Measurements from ENCODE around the gene ZC3H18. TPM values are rescaled to one million over a fixed set of nuclear protein-coding genes. Genes with fewer than 3 reads are reported as not detected.

ZC3H18 gene
- total and polyA plus RNA-seq, 2 donors, result 13.9 to 29.5 TPM

DNA sequence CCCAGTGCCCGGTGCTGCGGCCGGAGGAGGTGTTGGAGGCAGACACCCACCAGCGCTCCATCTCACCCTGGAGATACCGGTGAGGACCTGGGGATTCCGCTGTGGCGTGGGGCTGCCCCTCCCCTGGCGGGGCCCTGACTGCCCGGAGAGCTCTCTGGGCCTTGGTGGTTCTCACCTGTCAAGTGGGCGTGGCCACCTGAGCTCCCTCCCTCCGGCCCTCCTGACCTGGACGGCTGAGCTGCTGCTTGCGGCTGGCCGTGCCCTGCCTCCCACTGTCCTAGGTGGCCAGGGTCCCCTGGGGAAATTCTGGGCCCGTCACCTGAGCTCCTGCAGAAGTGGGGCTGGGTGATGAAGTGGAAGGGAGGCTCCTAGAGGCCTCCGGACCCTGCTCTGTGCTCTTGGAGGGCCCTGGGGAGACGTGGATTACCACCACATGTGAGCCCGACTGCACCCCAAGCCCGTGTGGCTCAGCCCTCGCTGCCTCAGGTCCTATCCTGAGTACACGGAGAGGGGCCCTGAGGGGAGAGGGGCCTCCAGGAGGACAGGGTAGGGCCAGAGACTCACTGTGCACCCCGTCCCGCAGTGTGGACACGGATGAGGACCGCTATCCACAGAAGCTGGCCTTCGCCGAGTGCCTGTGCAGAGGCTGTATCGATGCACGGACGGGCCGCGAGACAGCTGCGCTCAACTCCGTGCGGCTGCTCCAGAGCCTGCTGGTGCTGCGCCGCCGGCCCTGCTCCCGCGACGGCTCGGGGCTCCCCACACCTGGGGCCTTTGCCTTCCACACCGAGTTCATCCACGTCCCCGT lies 69.2 kb downstream of the ZC3H18 start:
- Histone ChIP-seq H3K36me3 (ENCODE audit: insufficient read depth) (no peaks in the 10 kb centered on the region), H3K27ac (ENCODE audit: low read depth) (no peak overlapping the region), H3K4me1 (ENCODE audit: insufficient read depth) (no peaks in the 10 kb centered on the region), H3K4me3 (ENCODE audit: low read depth, low read length) (no peak overlapping the region)
- no peak for DNase-seq (ENCODE audit: extremely low spot score)
- WGBS, result 29% methylated on average over 45 of the region's 45 CpGs

GRCh38 chr16:88640039-88640495 lies 69.9 kb downstream of the ZC3H18 start:
- Histone ChIP-seq H3K27ac (ENCODE audit: low read depth) (no peak overlapping the region), H3K4me1 (ENCODE audit: insufficient read depth) (no peaks in the 10 kb centered on the region), H3K4me3 (ENCODE audit: low read depth, low read length) (no peak overlapping the region), H3K36me3 (ENCODE audit: insufficient read depth) (no peaks in the 10 kb centered on the region)
- no peak for DNase-seq (ENCODE audit: extremely low spot score)
- 45% methylated on average over 13 of the region's 13 CpGs for WGBS

GRCh38 chr16:88640498-88641247 lies 70.5 kb downstream of the ZC3H18 start:
- WGBS, result 66% methylated on average over 17 of the region's 17 CpGs
- Histone ChIP-seq H3K4me3 (ENCODE audit: low read depth, low read length) (no peak overlapping the region), H3K36me3 (ENCODE audit: insufficient read depth) (no peaks in the 10 kb centered on the region), H3K4me1 (ENCODE audit: insufficient read depth) (no peaks in the 10 kb centered on the region), H3K27ac (ENCODE audit: low read depth) (no peak overlapping the region)
- DNase-seq (ENCODE audit: extremely low spot score), result no peak

- no peak overlapping the region for H3K27ac ChIP-seq (ENCODE audit: low read depth)
- DNase-seq (ENCODE audit: extremely low spot score), result no peak
- 86% methylated on average over 58 of the region's 58 CpGs for WGBS
Observed at GRCh38 chr16:88642881-88643643, 72.9 kb downstream of the ZC3H18 start.

GRCh38 chr16:88643644-88643932 lies 73.4 kb downstream of the ZC3H18 start:
- WGBS, result 83% methylated on average over 9 of the region's 9 CpGs
- Histone ChIP-seq H3K4me1 (ENCODE audit: insufficient read depth) (no peaks in the 10 kb centered on the region), H3K27ac (ENCODE audit: low read depth) (no peak overlapping the region), H3K4me3 (ENCODE audit: low read depth, low read length) (no peak overlapping the region), H3K36me3 (ENCODE audit: insufficient read depth) (no peaks in the 10 kb centered on the region)
- DNase-seq (ENCODE audit: extremely low spot score), result no peak

More at GRCh38 chr16:88642881-88643643, 72.9 kb downstream of the ZC3H18 start:
- H3K36me3 ChIP-seq (ENCODE audit: insufficient read depth), result no peaks in the 10 kb centered on the region
- H3K4me3 ChIP-seq (ENCODE audit: low read depth, low read length), result no peak overlapping the region
- no peaks in the 10 kb centered on the region for H3K4me1 ChIP-seq (ENCODE audit: insufficient read depth)

- DNase-seq (ENCODE audit: extremely low spot score), result no peak
- no peaks in the 10 kb centered on the region for H3K4me1 ChIP-seq (ENCODE audit: insufficient read depth)
- H3K4me3 ChIP-seq (ENCODE audit: low read depth, low read length), result no peak overlapping the region
- H3K27ac ChIP-seq (ENCODE audit: low read depth), result no peak overlapping the region
- WGBS, result 89% methylated on average over 16 of the region's 16 CpGs
- no peaks in the 10 kb centered on the region for H3K36me3 ChIP-seq (ENCODE audit: insufficient read depth)
Observed at GRCh38 chr16:88645455-88645854, 75.3 kb downstream of the ZC3H18 start.

- DNase-seq (ENCODE audit: extremely low spot score), result no peak
- H3K4me1 ChIP-seq (ENCODE audit: insufficient read depth), result no peaks in the 10 kb centered on the region
- no peak overlapping the region for H3K4me3 ChIP-seq (ENCODE audit: low read depth, low read length)
- 89% methylated on average over 23 of the region's 23 CpGs for WGBS
- no peak overlapping the region for H3K27ac ChIP-seq (ENCODE audit: low read depth)
- H3K36me3 ChIP-seq (ENCODE audit: insufficient read depth), result no peaks in the 10 kb centered on the region
Observed at GRCh38 chr16:88645941-88646340, 75.7 kb downstream of the ZC3H18 start.

DNA sequence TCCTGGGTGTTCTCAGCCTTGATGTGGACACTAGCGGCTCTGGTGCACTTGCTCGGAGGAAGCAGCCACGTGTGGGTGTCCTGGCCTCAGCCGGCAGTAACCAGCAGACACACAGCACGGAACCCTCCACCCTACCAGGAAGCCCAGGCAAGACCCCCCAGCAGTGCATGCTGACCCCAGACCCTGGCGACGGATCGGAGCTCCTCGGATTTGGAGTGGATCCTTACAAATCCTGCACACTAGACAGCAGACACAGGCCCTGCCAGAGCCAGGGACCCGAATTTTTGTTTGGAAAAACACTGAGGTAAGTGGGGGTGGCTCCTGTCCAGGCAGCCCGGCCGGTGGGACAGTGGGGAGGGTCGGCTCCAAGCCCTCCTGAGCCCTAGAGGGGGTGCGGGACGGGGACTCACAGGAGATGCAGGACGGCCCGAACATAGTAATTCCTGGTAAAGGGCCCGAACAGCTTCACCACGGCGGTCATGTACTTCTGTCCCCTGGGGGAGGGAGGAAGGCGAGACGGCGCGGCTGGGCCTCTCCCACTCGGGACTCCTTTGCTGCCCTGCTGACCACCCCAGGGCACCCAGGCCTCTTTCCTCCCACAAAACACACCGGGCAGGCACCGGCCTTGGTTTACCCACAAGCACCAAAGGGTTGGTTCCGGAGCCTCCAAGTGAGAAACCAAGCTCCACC lies 76.3 kb downstream of the ZC3H18 start:
- Histone ChIP-seq H3K4me1 (ENCODE audit: insufficient read depth) (no peaks in the 10 kb centered on the region), H3K4me3 (ENCODE audit: low read depth, low read length) (no peak overlapping the region), H3K27ac (ENCODE audit: low read depth) (no peak overlapping the region), H3K36me3 (ENCODE audit: insufficient read depth) (no peaks in the 10 kb centered on the region)
- DNase-seq (ENCODE audit: extremely low spot score), result no peak
- WGBS, result 87% methylated on average over 28 of the region's 28 CpGs

DNA sequence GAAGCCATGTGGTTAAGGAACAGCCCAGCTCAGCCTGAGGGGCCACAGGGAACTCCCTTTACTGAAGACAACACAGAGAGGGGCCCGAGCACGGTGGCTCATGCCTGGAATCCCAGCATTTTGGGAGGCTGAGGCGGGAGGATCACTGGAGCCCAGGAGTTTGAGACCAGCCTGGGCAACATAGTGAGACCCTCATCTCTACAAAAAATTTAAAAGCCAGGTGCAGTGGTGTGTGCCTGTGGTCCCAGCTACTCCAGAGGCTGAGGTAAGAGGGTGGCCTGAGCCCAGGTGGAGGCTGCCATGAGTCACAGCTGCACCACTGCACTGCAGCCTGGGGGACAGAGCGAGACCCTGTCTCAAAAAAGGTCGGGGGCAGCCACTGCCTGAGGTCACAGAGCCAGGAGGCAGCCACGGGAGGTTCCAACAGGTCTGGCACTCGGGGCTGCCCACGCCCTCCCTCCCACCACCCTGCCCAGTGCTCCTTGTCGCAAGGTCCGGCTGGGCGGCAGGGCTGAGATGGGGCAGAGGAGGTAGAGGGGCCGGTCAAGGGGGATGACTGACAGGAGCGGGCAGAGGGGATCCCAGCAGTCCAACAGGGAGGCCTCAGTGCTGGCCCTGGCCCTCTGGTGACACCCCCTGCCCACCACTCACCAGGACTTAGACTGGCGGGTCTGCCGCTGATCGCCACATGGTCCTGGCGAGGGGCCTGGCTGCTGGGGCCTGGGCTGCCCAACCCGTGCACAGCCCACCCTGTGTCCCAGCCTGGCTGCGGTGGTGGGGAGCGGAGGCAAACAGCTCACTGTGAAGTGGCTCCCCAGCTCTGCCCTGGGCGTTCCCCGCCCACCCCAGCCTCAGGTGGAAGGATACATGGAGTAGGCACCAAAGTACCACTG lies 77.2 kb downstream of the ZC3H18 start:
- 92% methylated on average over 22 of the region's 22 CpGs for WGBS
- H3K36me3 ChIP-seq (ENCODE audit: insufficient read depth), result no peaks in the 10 kb centered on the region
- no peak for DNase-seq (ENCODE audit: extremely low spot score)
- H3K27ac ChIP-seq (ENCODE audit: low read depth), result no peak overlapping the region
- no peaks in the 10 kb centered on the region for H3K4me1 ChIP-seq (ENCODE audit: insufficient read depth)
- H3K4me3 ChIP-seq (ENCODE audit: low read depth, low read length), result no peak overlapping the region

- Histone ChIP-seq H3K4me1 (ENCODE audit: insufficient read depth) (no peaks in the 10 kb centered on the region), H3K27ac (ENCODE audit: low read depth) (no peak overlapping the region), H3K4me3 (ENCODE audit: low read depth, low read length) (no peak overlapping the region), H3K36me3 (ENCODE audit: insufficient read depth) (no peaks in the 10 kb centered on the region)
- no peak for DNase-seq (ENCODE audit: extremely low spot score)
- 83% methylated on average over 20 of the region's 20 CpGs for whole genome bisulfite sequencing
Observed at GRCh38 chr16:88649195-88649923, 79.2 kb downstream of the ZC3H18 start.

DNA sequence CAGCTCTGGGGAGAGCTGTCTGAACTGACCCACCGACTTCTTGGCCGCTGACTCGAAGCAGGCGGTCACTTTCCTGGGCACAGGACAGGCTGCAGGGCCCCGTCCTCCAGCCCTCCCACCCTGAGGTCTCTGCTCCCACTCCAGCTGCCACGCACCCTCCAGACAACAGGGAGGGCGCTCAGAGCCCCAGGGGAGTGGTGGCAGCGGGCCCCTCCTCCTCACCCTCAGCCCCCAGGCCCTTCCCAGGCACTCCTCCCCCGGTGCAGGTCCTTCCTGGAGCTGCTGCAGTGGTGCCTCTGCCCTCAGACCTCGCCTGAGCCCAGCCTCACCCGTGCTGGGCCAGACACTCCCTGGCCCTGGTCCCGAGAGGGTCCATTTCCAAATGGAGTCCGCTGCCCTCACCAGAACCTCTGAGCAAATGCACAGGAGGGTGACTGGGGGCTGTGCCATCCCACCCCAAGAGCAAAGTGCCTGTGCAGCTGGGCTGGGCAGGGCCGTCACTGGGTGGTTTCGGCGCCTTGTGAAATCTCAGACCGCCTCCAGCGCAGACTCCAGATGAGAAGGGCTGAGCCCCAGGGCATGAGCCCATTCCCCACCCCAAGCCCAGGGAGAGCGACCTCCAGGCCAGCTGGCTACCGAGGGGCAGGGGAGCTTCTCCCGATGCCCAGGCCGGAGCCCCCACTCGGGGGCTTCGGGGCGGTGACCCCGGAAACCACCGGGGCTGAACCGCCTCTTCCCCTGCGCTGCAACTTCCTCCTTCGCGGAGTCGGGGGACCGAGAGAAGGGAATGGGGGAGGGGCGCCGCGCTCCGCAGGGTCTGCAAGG lies 79.9 kb downstream of the ZC3H18 start:
- peak overlapping the region; percentile 69 for H3K4me3 ChIP-seq (ENCODE audit: low read depth, low read length)
- H3K4me1 ChIP-seq (ENCODE audit: insufficient read depth), result no peaks in the 10 kb centered on the region
- H3K27ac ChIP-seq (ENCODE audit: low read depth), result no peak overlapping the region
- DNase-seq (ENCODE audit: extremely low spot score), result no peak
- WGBS, result 19% methylated on average over 37 of the region's 37 CpGs
- H3K36me3 ChIP-seq (ENCODE audit: insufficient read depth), result no peaks in the 10 kb centered on the region
